HG03571 (cell line): ENCODE results near the gene SULT1A1.

Experiments used
- ATAC-seq: cut with Tn5 transposase; IDR thresholded peaks from one replicate; pipeline ENCODE4 v1.9.1; 2021; ENCODE audit not compliant: unreplicated experiment

Gene SULT1A1

DNA sequence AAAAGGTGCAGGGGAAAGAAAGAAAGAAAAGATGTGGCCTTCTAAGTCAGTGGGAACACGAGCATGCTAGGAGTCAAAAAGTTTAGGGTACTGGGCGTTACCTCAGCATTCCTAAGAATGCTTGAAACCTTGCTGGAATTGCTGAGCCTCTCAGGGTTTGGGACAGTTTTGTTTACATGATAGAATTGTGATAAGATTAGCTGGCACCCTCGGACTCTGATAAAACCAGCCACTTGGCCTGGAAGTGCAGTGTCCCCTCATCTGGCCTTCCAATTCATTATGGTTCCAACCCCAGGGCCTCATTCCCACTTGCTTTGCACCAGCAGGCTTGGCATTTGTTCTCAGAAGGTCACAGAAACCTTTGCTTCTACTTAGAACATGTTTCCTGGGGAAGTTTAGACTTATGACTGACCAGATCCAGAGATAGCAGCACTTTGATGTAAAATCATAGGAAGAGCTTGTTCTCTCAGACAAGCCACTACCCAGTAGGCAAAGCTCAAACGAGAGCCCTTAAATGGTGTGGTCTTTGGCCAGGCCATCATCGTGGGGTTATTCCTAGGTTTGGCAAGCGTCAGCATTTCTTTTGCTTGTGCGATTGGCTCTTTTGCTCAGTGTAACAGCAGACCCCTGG, 48.2 kb downstream of the SULT1A1 start:
- no peak for ATAC-seq

DNA sequence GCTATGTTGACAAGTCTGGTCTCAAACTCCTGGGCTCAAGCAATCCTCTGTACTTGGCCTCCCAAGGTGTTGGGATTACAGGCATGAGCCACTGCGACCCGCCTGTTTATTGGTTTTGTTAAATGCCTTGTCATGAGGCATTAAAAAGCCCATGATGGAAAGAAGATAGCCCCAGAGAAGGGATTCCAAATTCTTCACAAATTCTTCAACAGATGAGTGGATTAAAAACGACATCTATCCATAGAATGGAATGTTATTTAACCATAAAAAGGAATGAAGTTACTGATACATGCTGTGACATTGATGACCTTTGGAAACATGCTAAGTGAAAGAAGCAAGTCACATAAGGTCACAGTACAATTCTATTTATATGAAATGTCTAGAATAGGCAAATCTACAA, 51.4 kb downstream of the SULT1A1 start:
- no peak for ATAC-seq

DNA sequence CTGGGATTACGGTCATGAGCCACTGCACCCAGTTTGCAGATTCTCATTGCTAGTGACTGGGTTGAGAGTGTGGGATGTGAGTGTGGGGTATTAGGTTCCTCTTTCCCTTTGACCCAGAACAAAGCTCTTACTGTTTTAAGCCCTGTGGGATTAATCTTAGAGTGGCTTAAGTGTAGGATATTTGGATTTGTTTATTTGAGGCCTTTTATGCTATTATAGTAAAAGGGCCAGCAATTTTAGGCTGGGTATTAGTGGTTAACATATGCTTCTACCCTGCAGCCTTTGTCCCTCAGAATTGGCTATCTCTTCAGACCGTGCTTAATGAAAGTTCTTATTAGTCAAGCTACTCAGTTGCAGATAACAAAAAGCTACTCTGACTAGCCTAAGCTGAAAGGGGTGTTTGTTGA, 52.9 kb downstream of the SULT1A1 start:
- no peak for ATAC-seq

DNA sequence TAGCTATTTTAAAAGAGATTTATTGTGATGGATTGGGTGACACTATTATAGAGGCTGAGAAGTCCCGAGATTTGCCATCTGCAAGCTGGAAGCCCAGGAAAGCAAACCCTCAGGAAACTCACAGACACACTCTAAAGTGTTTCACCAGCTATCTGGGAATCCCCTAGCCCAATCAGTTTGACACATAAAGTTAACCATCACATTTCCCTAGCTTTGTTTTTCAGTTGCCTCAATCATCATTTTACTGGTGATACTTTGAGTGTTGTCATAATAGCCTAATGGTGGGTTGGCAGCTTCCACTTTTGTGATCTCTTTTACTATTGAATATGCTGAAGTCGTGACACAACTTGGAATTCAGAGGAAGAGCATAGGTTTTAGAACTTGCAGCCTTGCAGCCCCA, 54.3 kb downstream of the SULT1A1 start:
- ATAC-seq, result no peak
